Immature natural killer cell (primary cell): Measurements from ENCODE around the gene FBRSL1. TPM values are rescaled to one million over a fixed set of nuclear protein-coding genes. Genes with fewer than 3 reads are reported as not detected.
A peak's percentile ranks its signal among the peaks of the same experiment; 100 is the strongest.

ENCODE experiments used
- DNase-seq, 3 donors: peaks; one replicate each; pipeline ENCODE4 v3.0.0; 2022; ENCODE audit warnings: mixed read lengths in 1 of 3
- H3K27ac Mint-ChIP-seq, 6 donors: one replicate each; pipeline ENCODE4 v1.8.0; 2020; ENCODE audit warnings: mixed read lengths in 6 of 6, mild to moderate bottlenecking in 5 of 6, inconsistent platforms in 4 of 6, moderate library complexity in 3 of 6
- H3K27me3 Mint-ChIP-seq, 3 donors: one replicate each; pipeline ENCODE4 v1.8.0; 2020 to 2021; ENCODE audit warnings: low read depth in 3 of 3, mild to moderate bottlenecking in 3 of 3, mixed read lengths in 3 of 3, moderate library complexity in 3 of 3, inconsistent platforms in 1 of 3
- H3K36me3 Mint-ChIP-seq, 3 donors: one replicate each; pipeline ENCODE4 v1.8.0; 2020; ENCODE audit warnings: mixed read lengths in 3 of 3, inconsistent platforms in 2 of 3, mild to moderate bottlenecking in 2 of 3
- H3K4me1 Mint-ChIP-seq, 2 donors: one replicate each; pipeline ENCODE4 v1.8.0; 2020; ENCODE audit warnings: inconsistent platforms in 2 of 2, mild to moderate bottlenecking in 2 of 2, mixed read lengths in 2 of 2, moderate library complexity in 1 of 2
- H3K4me3 Mint-ChIP-seq, 5 donors: one replicate each; pipeline ENCODE4 v1.8.0; 2020; ENCODE audit warnings: mild to moderate bottlenecking in 5 of 5, mixed read lengths in 5 of 5, inconsistent platforms in 3 of 5, moderate library complexity in 3 of 5
- H3K9me3 Mint-ChIP-seq, 6 donors: one replicate each; pipeline ENCODE4 v1.8.0; 2020; ENCODE audit warnings: mild to moderate bottlenecking in 6 of 6, mixed read lengths in 6 of 6, inconsistent platforms in 4 of 6, moderate library complexity in 3 of 6
- polyA plus RNA-seq, 3 donors: library from polyadenylated mRNA; unstranded; fragments of 300-500 nt; fragmentation: Illumina TruSeq; gene quantifications; one replicate each; pipeline ENCODE4 v1.2.3, GENCODE V29; 2021

The FBRSL1 gene
- polyA plus RNA-seq, 3 donors from 2014 or later: 0.54 to 0.63 TPM; not detected in 1

- Mint-ChIP-seq H3K4me1 (peaks cover 7 to 17% of the 10 kb centered on the region in 2 donors), H3K36me3 (peaks cover 0 to 7% (median 3%) of the 10 kb centered on the region in 3 donors), H3K27ac (no peak overlapping the region), H3K4me3 (no peak overlapping the region), H3K9me3 (peaks cover 0 to 1% (median 0%) of the 10 kb centered on the region in 6 donors), H3K27me3 (peaks cover 0 to 8% (median 0%) of the 10 kb centered on the region in 3 donors)
- DNase-seq: no peak
These were observed 22.5 kb downstream of the FBRSL1 start for GRCh38 chr12:132512197-132513069.

GRCh38 chr12:132513070-132513398, 23.1 kb downstream of the FBRSL1 start:
- Mint-ChIP-seq H3K9me3 (peaks cover 0 to 1% (median 0%) of the 10 kb centered on the region in 6 donors), H3K27me3 (peaks cover 0 to 8% (median under 1%) of the 10 kb centered on the region in 3 donors), H3K36me3 (peaks cover 2 to 9% (median 4%) of the 10 kb centered on the region in 3 donors), H3K27ac (peak overlapping the region in 1 of 6 donors; percentile 59), H3K4me3 (no peak overlapping the region), H3K4me1 (peaks cover 4 to 18% of the 10 kb centered on the region in 2 donors)
- no peak for DNase-seq

- Mint-ChIP-seq H3K4me3 (no peak overlapping the region), H3K36me3 (peaks cover 8 to 15% (median 10%) of the 10 kb centered on the region in 3 donors), H3K27ac (no peak overlapping the region), H3K9me3 (peaks cover 0 to 4% (median 0%) of the 10 kb centered on the region in 6 donors), H3K4me1 (peaks cover 6 to 18% of the 10 kb centered on the region in 2 donors), H3K27me3 (peaks cover 0 to 8% (median 3%) of the 10 kb centered on the region in 3 donors)
- no peak for DNase-seq
These were observed 23.6 kb downstream of the FBRSL1 start for GRCh38 chr12:132513458-132514135.

GRCh38 chr12:132514216-132514820, 24.4 kb downstream of the FBRSL1 start:
- no peak for DNase-seq
- Mint-ChIP-seq H3K36me3 (peaks cover 12 to 19% (median 15%) of the 10 kb centered on the region in 3 donors), H3K4me1 (peaks cover 6 to 24% of the 10 kb centered on the region in 2 donors), H3K27ac (no peak overlapping the region), H3K27me3 (peaks cover 0 to 9% (median 3%) of the 10 kb centered on the region in 3 donors), H3K9me3 (peaks cover 0 to 4% (median 0%) of the 10 kb centered on the region in 6 donors), H3K4me3 (no peak overlapping the region)

- Mint-ChIP-seq H3K9me3 (peaks cover 0 to 4% (median 0%) of the 10 kb centered on the region in 6 donors), H3K27me3 (peaks cover 0 to 9% (median 3%) of the 10 kb centered on the region in 3 donors), H3K36me3 (peaks cover 12 to 19% (median 16%) of the 10 kb centered on the region in 3 donors), H3K4me1 (peaks cover 8 to 25% of the 10 kb centered on the region in 2 donors), H3K4me3 (no peak overlapping the region), H3K27ac (peak overlapping the region in 2 of 6 donors; percentile 28 to 68)
- no peak for DNase-seq
These were observed 24.9 kb downstream of the FBRSL1 start for GRCh38 chr12:132514838-132515237.

GRCh38 chr12:132516095-132517012, 26.4 kb downstream of the FBRSL1 start:
- H3K27ac Mint-ChIP-seq: peak overlapping the region in 1 of 6 donors; percentile 35
- H3K4me3 Mint-ChIP-seq: no peak overlapping the region
- H3K36me3 Mint-ChIP-seq: peaks cover 12 to 19% (median 16%) of the 10 kb centered on the region in 3 donors
- no peak for DNase-seq
- H3K9me3 Mint-ChIP-seq: peaks cover 0 to 4% (median 0%) of the 10 kb centered on the region in 6 donors
- H3K27me3 Mint-ChIP-seq: peaks cover 0 to 5% (median 3%) of the 10 kb centered on the region in 3 donors
- H3K4me1 Mint-ChIP-seq: peaks cover 6 to 25% of the 10 kb centered on the region in 2 donors

- DNase-seq: no peak
- H3K27ac Mint-ChIP-seq: peak overlapping the region in 2 of 6 donors; percentile 22 to 67
- peaks cover 8 to 25% of the 10 kb centered on the region in 2 donors for H3K4me1 Mint-ChIP-seq
- H3K36me3 Mint-ChIP-seq: peaks cover 12 to 19% (median 16%) of the 10 kb centered on the region in 3 donors
- peaks cover 0 to 5% (median 3%) of the 10 kb centered on the region in 3 donors for H3K27me3 Mint-ChIP-seq
- peaks cover 0 to 4% (median 0%) of the 10 kb centered on the region in 6 donors for H3K9me3 Mint-ChIP-seq
- no peak overlapping the region for H3K4me3 Mint-ChIP-seq
These were observed 27.2 kb downstream of the FBRSL1 start for GRCh38 chr12:132517013-132517739.

GRCh38 chr12:132517740-132518100, 27.8 kb downstream of the FBRSL1 start:
- no peak overlapping the region for H3K4me3 Mint-ChIP-seq
- peaks cover 12 to 19% (median 16%) of the 10 kb centered on the region in 3 donors for H3K36me3 Mint-ChIP-seq
- no peak for DNase-seq
- peaks cover 0 to 4% (median 0%) of the 10 kb centered on the region in 6 donors for H3K9me3 Mint-ChIP-seq
- H3K4me1 Mint-ChIP-seq: peaks cover 8 to 25% of the 10 kb centered on the region in 2 donors
- H3K27ac Mint-ChIP-seq: no peak overlapping the region
- peaks cover 0 to 5% (median 3%) of the 10 kb centered on the region in 3 donors for H3K27me3 Mint-ChIP-seq

GRCh38 chr12:132518354-132518992, 28.5 kb downstream of the FBRSL1 start:
- no peak overlapping the region for H3K4me3 Mint-ChIP-seq
- DNase-seq: no peak
- peak overlapping the region in 2 of 6 donors; percentile 33 to 42 for H3K27ac Mint-ChIP-seq
- peaks cover 0 to 5% (median 5%) of the 10 kb centered on the region in 3 donors for H3K27me3 Mint-ChIP-seq
- peaks cover 0 to 4% (median 0%) of the 10 kb centered on the region in 6 donors for H3K9me3 Mint-ChIP-seq
- peaks cover 12 to 19% (median 16%) of the 10 kb centered on the region in 3 donors for H3K36me3 Mint-ChIP-seq
- peaks cover 7 to 25% of the 10 kb centered on the region in 2 donors for H3K4me1 Mint-ChIP-seq

GRCh38 chr12:132520421-132521199, 30.7 kb downstream of the FBRSL1 start:
- Mint-ChIP-seq H3K4me3 (no peak overlapping the region), H3K27ac (no peak overlapping the region)
- DNase-seq: no peak

GRCh38 chr12:132521200-132521580, 31.2 kb downstream of the FBRSL1 start:
- H3K9me3 Mint-ChIP-seq: peaks cover 0 to 2% (median 0%) of the 10 kb centered on the region in 6 donors
- peaks cover 12 to 15% of the 10 kb centered on the region in 2 donors for H3K4me1 Mint-ChIP-seq
- DNase-seq: no peak
- H3K27ac Mint-ChIP-seq: no peak overlapping the region
- peaks cover 9 to 16% (median 11%) of the 10 kb centered on the region in 3 donors for H3K36me3 Mint-ChIP-seq
- H3K27me3 Mint-ChIP-seq: peaks cover 2 to 6% (median 5%) of the 10 kb centered on the region in 3 donors
- no peak overlapping the region for H3K4me3 Mint-ChIP-seq

More at GRCh38 chr12:132520421-132521199, 30.7 kb downstream of the FBRSL1 start:
- Mint-ChIP-seq H3K27me3 (peaks cover 2 to 6% (median 5%) of the 10 kb centered on the region in 3 donors), H3K36me3 (peaks cover 9 to 16% (median 14%) of the 10 kb centered on the region in 3 donors), H3K4me1 (peaks cover 12 to 20% of the 10 kb centered on the region in 2 donors), H3K9me3 (peaks cover 0 to 4% (median 0%) of the 10 kb centered on the region in 6 donors)
